GM18499 (cell line): ENCODE results near the gene LRRFIP1.

Experiments used
- ATAC-seq: cut with Tn5 transposase; IDR thresholded peaks from one replicate; pipeline ENCODE4 v1.9.1; 2021; ENCODE audit warnings: moderate number of reproducible peaks; ENCODE audit not compliant: insufficient read depth, unreplicated experiment

The LRRFIP1 gene

GRCh38 chr2:237801466-237801865 is 174.1 kb downstream of the LRRFIP1 start:
- no peak for ATAC-seq

DNA sequence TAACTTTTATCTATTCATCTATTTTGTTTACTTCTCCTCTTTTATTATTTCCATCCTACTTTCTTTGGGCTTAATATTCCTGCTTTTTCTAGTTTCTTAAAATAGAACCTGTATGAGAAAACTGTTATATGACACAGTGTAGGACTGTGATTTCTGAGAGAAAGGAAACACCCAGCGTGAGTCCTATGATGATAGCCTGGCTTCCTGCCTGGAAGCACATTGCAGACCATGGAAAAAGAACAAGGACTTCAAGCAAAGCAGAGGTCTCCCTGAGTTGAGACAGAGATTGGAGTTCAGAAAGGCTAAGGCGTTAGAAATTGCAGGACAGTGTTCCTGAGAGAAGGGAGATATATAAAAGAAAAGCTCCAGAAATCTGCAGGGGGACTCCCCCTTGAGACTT is 178.9 kb downstream of the LRRFIP1 start:
- no peak for ATAC-seq

DNA sequence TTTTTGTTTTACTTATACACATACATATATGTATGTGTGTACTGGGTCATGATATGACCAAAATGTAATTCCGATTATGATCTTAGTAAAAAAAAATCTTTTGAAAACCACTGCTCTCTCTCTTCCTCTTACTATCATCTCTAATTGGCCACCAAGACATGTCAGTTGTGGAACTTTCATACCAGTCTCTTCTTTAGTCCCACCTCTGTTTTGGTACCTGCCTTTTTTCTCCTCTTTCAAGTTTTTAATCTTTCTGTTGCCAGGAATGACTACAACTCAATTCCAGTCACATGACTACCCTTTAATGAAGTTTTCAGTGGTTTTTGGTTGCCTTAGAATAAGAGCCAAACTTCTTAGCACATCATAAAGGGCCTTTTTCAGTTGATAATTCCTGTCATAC is 188.2 kb downstream of the LRRFIP1 start:
- no peak for ATAC-seq

DNA sequence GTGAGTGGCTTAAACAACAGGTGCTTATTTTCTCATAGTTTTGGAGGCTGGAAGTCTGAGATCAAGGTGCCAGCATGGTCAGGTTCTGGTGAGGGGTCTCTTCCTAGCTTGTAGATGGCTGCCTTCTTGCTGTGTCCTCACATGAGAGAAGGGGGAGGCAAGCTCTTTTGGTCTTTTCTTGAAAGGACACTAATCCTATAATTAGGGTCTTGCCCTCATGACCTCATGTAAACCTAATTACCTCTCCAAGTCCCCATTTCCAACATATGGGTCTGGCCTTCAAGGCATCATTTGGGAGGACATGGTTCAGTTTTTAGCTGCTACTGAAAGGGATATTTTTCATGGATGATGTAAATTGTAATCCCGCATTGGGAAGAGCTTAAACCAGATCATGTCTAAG is 189.1 kb downstream of the LRRFIP1 start:
- ATAC-seq, result no peak

GRCh38 chr2:237818066-237818473 is 190.7 kb downstream of the LRRFIP1 start:
- no peak for ATAC-seq

- ATAC-seq, result no peak
These were observed 191.8 kb downstream of the LRRFIP1 start for GRCh38 chr2:237819231-237819630.

GRCh38 chr2:237820421-237820820 is 193.0 kb downstream of the LRRFIP1 start:
- no peak for ATAC-seq

GRCh38 chr2:237823544-237823943 is 196.2 kb downstream of the LRRFIP1 start:
- no peak for ATAC-seq

- no peak for ATAC-seq
These were observed 196.7 kb downstream of the LRRFIP1 start for GRCh38 chr2:237824085-237824484.

- no peak for ATAC-seq
These were observed 200.1 kb downstream of the LRRFIP1 start for GRCh38 chr2:237827421-237827987.
